HG03159 (cell line): ENCODE results near the gene RAD51B.
A peak's percentile ranks its signal among the peaks of the same experiment; 100 is the strongest.

ENCODE experiments used
- ATAC-seq: cut with Tn5 transposase; IDR thresholded peaks from one replicate; pipeline ENCODE4 v1.9.1; 2021; ENCODE audit warnings: mild to moderate bottlenecking, moderate library complexity; ENCODE audit not compliant: unreplicated experiment

Gene RAD51B

GRCh38 chr14:68718023-68718990 is 898.7 kb downstream of the RAD51B start:
- no peak for ATAC-seq

GRCh38 chr14:68719634-68720384 is 900.2 kb downstream of the RAD51B start:
- no peak for ATAC-seq

DNA sequence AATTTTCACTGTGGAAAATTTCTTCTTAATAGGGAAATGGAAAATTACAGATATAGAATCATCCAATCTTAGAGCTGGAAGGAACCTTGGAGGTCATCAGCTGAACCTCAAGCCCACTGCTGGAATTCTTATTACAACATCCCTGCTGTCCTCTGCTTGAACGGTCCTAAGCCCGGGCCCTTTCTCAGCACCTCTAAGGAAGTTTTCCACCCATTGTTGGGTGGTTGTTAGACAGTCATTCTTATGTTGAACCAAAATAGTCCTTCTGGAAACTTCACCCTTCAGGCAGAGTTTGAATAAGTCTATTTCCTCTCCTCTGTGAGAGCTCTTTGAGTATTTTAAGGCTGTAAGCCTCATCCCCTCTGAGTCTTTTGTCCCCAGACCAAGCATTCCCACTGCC is 902.6 kb downstream of the RAD51B start:
- no peak for ATAC-seq

DNA sequence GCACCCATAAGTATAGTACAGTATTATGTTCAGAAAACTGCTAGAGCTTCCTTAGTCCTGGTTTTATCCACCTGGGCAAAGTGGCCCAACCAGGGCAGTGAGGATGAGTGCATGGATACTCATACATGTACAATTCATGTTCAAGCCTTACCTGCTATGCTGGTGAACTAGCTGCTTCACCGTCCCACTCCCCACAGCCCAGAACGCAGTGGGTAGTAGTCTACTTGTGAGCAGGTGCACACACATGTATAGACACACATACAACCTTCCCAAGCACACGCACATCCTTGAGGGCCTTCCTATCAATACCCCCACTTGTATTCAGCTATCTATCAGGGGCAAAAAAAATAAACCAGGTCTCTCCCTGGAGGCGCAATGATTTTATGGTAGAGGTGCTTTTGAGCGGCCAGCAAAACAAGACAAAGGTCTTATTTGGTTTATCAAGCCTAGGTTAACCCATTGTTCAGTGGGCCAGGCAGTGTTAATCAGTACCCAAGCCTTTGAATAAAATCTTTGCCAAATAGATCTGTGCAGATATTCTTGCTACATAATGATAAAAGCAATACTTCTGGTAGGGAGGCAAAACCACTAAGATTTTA is 903.5 kb downstream of the RAD51B start:
- no peak for ATAC-seq

- no peak for ATAC-seq
Measured at GRCh38 chr14:68723808-68724268, 904.3 kb downstream of the RAD51B start.

GRCh38 chr14:68724914-68725313 is 905.3 kb downstream of the RAD51B start:
- no peak for ATAC-seq

GRCh38 chr14:68726093-68726695 is 906.6 kb downstream of the RAD51B start:
- ATAC-seq: no peak

DNA sequence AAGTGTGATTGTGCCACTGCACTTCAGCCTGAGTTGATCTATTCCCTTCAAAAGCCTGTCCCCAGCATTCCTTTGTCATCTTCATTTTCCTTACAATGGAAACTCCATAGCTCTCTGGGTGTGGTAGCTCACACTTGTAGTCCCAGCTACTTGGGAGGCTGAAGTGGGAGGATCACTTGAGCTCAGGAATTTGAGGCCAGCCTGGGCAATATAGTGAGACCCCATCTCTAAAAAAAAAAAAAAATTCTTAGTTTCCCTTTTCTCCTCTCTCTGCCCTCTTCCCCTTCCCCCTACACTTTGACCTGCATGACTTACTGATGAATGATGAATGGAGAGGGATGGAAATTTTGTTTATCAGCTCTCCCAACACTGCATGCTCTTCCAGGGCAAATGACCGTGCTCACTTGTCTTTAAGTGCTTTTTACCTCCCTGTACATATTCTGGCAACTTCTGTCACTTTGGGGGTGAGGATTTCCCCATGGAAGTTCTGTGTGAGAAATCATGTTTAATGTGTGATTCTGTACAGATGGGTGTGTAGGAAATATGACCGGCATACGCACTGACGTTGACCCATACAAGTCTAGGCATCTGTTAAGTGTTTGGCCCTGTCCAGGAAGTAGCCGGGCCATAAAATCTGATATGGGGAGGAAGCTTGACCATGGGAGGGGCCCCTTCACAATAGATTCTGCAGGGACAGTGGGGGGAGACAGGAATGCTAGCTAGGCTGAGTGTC is 907.9 kb downstream of the RAD51B start:
- ATAC-seq: no peak

DNA sequence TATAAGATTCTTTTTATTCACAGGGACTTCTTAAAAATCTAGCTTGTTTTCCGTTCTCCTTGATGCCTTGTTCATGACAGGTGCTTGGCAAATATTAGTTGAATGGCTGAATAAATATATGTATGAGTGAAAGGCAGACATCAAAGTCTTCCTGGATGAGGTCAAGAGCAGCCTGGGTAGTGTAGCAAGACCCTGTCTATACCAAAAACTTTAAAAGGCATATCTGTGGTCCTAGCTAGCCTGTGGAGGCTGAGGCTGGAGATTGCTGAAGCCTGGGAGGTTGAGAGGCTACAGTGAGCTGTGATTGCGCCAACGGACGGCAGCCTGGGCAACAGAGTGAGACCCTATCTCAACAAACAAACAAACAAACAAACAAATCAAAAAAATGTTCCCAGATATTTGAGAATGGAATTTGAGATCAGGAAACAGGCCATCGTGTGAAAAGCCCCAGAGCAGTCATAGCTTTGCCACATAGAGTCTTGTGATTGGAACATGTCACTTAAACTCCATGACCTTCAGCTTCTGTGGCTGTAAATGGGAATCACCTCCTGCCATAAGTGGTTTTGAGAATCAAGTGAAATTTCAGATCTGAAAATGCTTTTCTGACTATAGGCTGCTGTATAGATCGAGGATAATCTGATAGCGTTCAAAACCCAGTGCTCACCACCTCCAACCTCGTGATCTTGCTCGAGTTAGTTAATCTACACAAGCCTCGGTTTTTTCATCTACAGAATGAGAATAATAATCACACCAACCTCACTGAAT is 908.9 kb downstream of the RAD51B start:
- no peak for ATAC-seq

GRCh38 chr14:68729556-68729955 is 910.0 kb downstream of the RAD51B start:
- no peak for ATAC-seq

DNA sequence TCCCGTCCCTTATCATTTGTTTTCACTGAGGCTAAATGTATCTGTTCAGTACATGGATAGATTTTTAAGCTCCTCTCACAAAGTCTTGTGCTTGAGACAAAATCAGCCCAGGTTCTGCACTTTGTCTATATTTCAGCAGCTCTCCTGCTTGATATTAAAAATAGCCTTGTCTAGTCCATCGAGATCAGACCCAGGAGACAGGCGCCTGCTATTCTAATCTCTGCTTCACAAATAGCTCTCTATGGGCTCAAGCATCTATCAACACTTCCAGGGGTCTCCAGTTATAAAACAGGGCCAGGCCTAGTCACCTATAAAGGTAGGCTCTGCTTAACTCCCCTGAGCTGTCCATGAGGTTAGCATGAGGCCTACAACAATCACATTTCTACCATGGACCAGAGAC is 910.8 kb downstream of the RAD51B start:
- ATAC-seq: no peak

GRCh38 chr14:68730811-68731425 is 911.3 kb downstream of the RAD51B start:
- no peak for ATAC-seq

GRCh38 chr14:68733086-68733914 is 913.7 kb downstream of the RAD51B start:
- no peak for ATAC-seq

- peak; percentile 76 for ATAC-seq
Measured at GRCh38 chr14:68734231-68734732, 914.7 kb downstream of the RAD51B start.

DNA sequence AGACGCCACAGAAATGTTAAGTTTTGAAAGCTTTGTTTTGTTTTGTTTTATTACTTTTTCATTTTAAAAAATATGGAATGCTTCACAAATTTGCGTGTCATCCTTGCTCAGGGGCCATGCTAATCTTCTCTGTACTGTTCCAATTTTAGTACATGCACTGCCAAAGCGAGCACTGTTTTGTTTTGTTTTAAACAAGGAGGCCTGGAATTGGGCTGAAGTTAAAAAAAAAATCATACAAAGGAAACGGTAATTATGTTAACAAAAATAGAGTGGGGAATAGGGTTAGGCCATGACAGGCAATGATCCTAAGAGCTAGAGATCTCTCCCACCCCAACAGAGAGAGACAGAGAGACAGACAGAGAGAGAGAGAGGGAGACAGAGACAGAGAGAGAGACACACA is 916.3 kb downstream of the RAD51B start:
- ATAC-seq: no peak

DNA sequence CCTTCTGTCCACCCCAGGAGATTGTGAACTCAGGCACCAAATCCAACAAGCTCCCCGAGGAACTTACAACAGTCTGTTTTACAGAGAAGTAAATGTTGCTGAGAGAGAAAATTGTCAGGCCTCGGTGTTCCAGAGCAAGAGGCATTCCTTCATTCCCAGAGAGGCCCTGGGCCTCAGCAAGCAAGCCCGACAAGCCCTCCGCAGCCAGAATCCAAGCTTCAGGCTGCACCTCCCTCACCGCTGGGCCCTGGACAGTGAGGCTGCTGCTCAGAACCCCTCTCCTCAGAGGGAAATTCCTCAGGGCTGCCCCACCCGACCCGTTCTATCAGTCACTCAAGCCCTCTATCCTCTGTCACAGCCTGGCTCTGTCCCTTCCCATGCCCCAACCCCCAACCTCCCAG is 916.9 kb downstream of the RAD51B start:
- no peak for ATAC-seq

- no peak for ATAC-seq
Measured at GRCh38 chr14:68737086-68737485, 917.5 kb downstream of the RAD51B start.

- no peak for ATAC-seq
Measured at GRCh38 chr14:68738559-68738958, 919.0 kb downstream of the RAD51B start.
